A673 (cell line): ENCODE results near the gene TMEM240. TPM values are rescaled to one million over a fixed set of nuclear protein-coding genes. Genes with fewer than 3 reads are reported as not detected.

Experiments
- BruUV-seq: library from RNA; stranded (reverse); fragments of 400-500 nt; replicated peaks from 2 replicates; lab custom pipeline; 2021; lab: Mats Ljungman, UMichigan
- CTCF ChIA-PET: fragments of 300-600 bp; sonication (Branson Sonifier 250); formaldehyde crosslinking; loops from one replicate; lab custom pipeline; 2022; ENCODE audit warnings: antibody characterized with exemption; lab: Charles Lee
- POLR2A ChIA-PET: fragments of 300-600 bp; sonication (Branson Sonifier 250); formaldehyde crosslinking; loops from one replicate; lab custom pipeline; 2022; ENCODE audit warnings: antibody characterized with exemption; ENCODE audit not compliant: low non-redundant PET; lab: Charles Lee
- DNase-seq: peaks from one replicate; pipeline ENCODE4 v3.0.0-alpha.2; 2015; ENCODE audit warnings: low spot score
- H3K27ac ChIP-seq: fragments of 200-600 bp; sonication (generic); 2 replicates; pipeline ENCODE4 v1.5.1; 2016; ENCODE audit warnings: mixed run types, low read depth, mild to moderate bottlenecking, mixed read lengths, antibody characterized with exemption, low read length; ENCODE audit not compliant: poor library complexity, severe bottlenecking
- H3K27me3 ChIP-seq: fragments of 200-600 bp; sonication (generic); replicated peaks from 2 replicates; pipeline ENCODE4 v1.6.1; 2017; ENCODE audit warnings: mixed run types, low read depth, mild to moderate bottlenecking, mixed read lengths, antibody characterized with exemption, low read length; ENCODE audit not compliant: insufficient read depth, poor library complexity
- H3K36me3 ChIP-seq: fragments of 200-600 bp; sonication (generic); 2 replicates; pipeline ENCODE4 v1.6.1; 2016; ENCODE audit warnings: mixed run types, mild to moderate bottlenecking, mixed read lengths, antibody characterized with exemption, low read length; ENCODE audit not compliant: insufficient read depth, poor library complexity, severe bottlenecking
- H3K4me1 ChIP-seq: fragments of 200-600 bp; sonication (generic); 2 replicates; pipeline ENCODE4 v1.6.1; 2017; ENCODE audit warnings: mixed run types, mild to moderate bottlenecking, mixed read lengths, antibody characterized with exemption, low read length; ENCODE audit not compliant: insufficient read depth, poor library complexity, severe bottlenecking
- H3K4me3 ChIP-seq: fragments of 200-600 bp; sonication (generic); 2 replicates; pipeline ENCODE4 v1.5.1; 2016; ENCODE audit warnings: low read depth, mixed run types, mild to moderate bottlenecking, mixed read lengths, low read length; ENCODE audit not compliant: poor library complexity, severe bottlenecking
- H3K9me3 ChIP-seq: fragments of 200-600 bp; sonication (generic); 2 replicates; pipeline ENCODE4 v1.6.1; 2016; ENCODE audit warnings: mixed run types, low read depth, mild to moderate bottlenecking, mixed read lengths, antibody characterized with exemption, low read length; ENCODE audit not compliant: poor library complexity, severe bottlenecking
- CTCF ChIP-seq: fragments of 300-800, 200-600 bp; sonication (generic); conservative IDR thresholded peaks from 2 replicates; pipeline ENCODE4 v1.5.1; 2017; ENCODE audit warnings: low read depth, mild to moderate bottlenecking, antibody characterized with exemption, low read length, moderate library complexity, mixed read lengths
- EZH2 ChIP-seq: fragments of 200-600 bp; sonication (generic); IDR thresholded peaks from 2 replicates; pipeline ENCODE4 v1.6.1; 2017; ENCODE audit warnings: borderline replicate concordance, low read depth, mild to moderate bottlenecking, mixed read lengths, antibody characterized with exemption, low read length; ENCODE audit not compliant: poor library complexity, severe bottlenecking
- intact Hi-C: fragments of 100-400 bp; cut with micrococcal nuclease; formaldehyde crosslinking; loops from one replicate; pipeline ENCODE4 v1.10.0; 2022; ENCODE audit not compliant: unreplicated experiment
- total RNA-seq: library from RNA; stranded (reverse); gene quantifications from 2 replicates; pipeline ENCODE4 v1.2.3, GENCODE V29; 2021

The TMEM240 gene
- total RNA-seq, 1 experiment from 2014 or later: 6.8 TPM

GRCh38 chr1:1541956-1542765 lies 1.7 kb upstream of the TMEM240 start:
- no peak overlapping the region for H3K4me3 ChIP-seq
- no peaks in the 10 kb centered on the region for H3K27me3 ChIP-seq
- H3K4me1 ChIP-seq: no peaks in the 10 kb centered on the region
- no TSS peak for BruUV-seq
- H3K27ac ChIP-seq: no peak overlapping the region
- intact Hi-C loops: no loop called here
- DNase-seq: no peak
- no peaks in the 10 kb centered on the region for H3K9me3 ChIP-seq
- POLR2A ChIA-PET: no interaction called here
- CTCF ChIA-PET: no interaction called here
- peaks cover 24% of the 10 kb centered on the region for H3K36me3 ChIP-seq
- TF ChIP-seq CTCF: no peak
- no peak for TF ChIP-seq EZH2

- CTCF ChIA-PET: no interaction called here
- intact Hi-C loops: no loop called here
- Histone ChIP-seq H3K27me3 (no peaks in the 10 kb centered on the region), H3K9me3 (no peaks in the 10 kb centered on the region), H3K4me3 (peak overlapping the region; percentile 59), H3K4me1 (no peaks in the 10 kb centered on the region), H3K27ac (peak overlapping the region; percentile 58), H3K36me3 (peaks cover 21% of the 10 kb centered on the region)
- no peak for DNase-seq
- BruUV-seq: no TSS peak
- POLR2A ChIA-PET: no interaction called here
- TF ChIP-seq EZH2 (no peak), CTCF (no peak)
These were observed 599 bp upstream of the TMEM240 start for GRCh38 chr1:1540818-1541628.

- H3K9me3 ChIP-seq: no peaks in the 10 kb centered on the region
- H3K27ac ChIP-seq: peak overlapping the region; percentile 57
- no peaks in the 10 kb centered on the region for H3K27me3 ChIP-seq
- no peak for DNase-seq
- no peak for TF ChIP-seq CTCF
- no peak for TF ChIP-seq EZH2
- intact Hi-C loops: no loop called here
- H3K4me1 ChIP-seq: no peaks in the 10 kb centered on the region
- BruUV-seq: no TSS peak
- H3K4me3 ChIP-seq: peak overlapping the region; percentile 59
- ChIA-PET CTCF (no interaction called here), POLR2A (interaction anchor here (0.6 kb wide), 1 partner anchor 144 kb away, joined by 3 read pairs; no protein-coding TSS in a partner anchor)
- peaks cover 21% of the 10 kb centered on the region for H3K36me3 ChIP-seq
These were observed 924 bp downstream of the TMEM240 start for GRCh38 chr1:1539310-1540089.
